Prostate gland (tissue), 2 donors: ENCODE data around the gene JAGN1.
"Not testable (repeated sequence)": the region's sequence is repeated elsewhere in the genome, so short reads cannot be mapped to it uniquely, and the experiment has no call there.

Source experiments
- CTCF ChIP-seq, 4 experiments: fragments of 200-600 bp in 2 of 4; fragments of 450-650 bp in 2 of 4; sonication (generic) in 2 of 4; IDR thresholded peaks; 1 replicate in 3 of 4; 2 replicates in 1 of 4; pipeline ENCODE4 v1.5.1; 2016 to 2019; ENCODE audit warnings: antibody characterized with exemption in 4 of 4, mild to moderate bottlenecking in 2 of 4, moderate library complexity in 2 of 4
- POLR2A ChIP-seq: fragments of 450-650 bp; IDR thresholded peaks from one replicate; pipeline ENCODE4 v1.6.1; 2016; ENCODE audit warnings: antibody characterized with exemption, mild to moderate bottlenecking
- POLR2AphosphoS5 ChIP-seq: sonication (generic); formaldehyde crosslinking; IDR thresholded peaks from one replicate; pipeline ENCODE4 v1.6.1; 2017; ENCODE audit warnings: antibody characterized with exemption

DNA sequence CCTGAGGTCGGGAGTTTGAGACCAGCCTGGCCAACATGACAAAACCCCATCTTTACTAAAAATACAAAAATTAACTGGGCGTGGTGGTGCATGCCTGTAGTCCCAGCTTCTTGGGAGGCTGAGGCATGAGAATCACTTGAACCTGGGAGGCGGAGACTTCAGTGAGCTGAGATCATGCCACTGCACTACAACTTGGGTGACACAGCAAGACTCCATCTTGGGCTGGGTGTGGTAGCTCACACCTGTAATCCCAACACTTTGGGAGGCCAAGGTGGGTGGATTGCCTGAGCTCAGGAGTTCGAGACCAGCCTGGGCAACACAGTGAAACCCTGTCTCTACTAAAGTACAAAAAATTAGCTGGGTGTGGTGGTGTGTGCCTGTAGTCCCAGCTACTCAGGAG, 14.2 kb upstream of the JAGN1 start:
- TF ChIP-seq CTCF (IDR thresholded peaks at IDR 0.05); POLR2AphosphoS5; POLR2A: not testable (repeated sequence)
